Activated T-helper 17 cell treated with anti-CD3 and anti-CD28 coated beads, Interleukin-2, amount 50 U/mL, for 72 hours (primary cell): ENCODE measurements around the gene C12orf42. TPM values are rescaled to one million over a fixed set of nuclear protein-coding genes. Genes with fewer than 3 reads are reported as not detected.

Experiments
- ATAC-seq: fragments of 150-1000 bp; cut with Tn5 transposase; replicated peaks from 2 replicates; pipeline ENCODE4 v1.10.0; 2021; ENCODE audit warnings: mild to moderate bottlenecking, moderate library complexity
- H3K27ac Mint-ChIP-seq: one replicate; pipeline ENCODE4 v1.8.0; 2022; ENCODE audit warnings: mixed read lengths
- H3K27me3 Mint-ChIP-seq: one replicate; pipeline ENCODE4 v1.8.0; 2022; ENCODE audit warnings: mixed read lengths
- H3K36me3 Mint-ChIP-seq: one replicate; pipeline ENCODE4 v1.8.0; 2022; ENCODE audit warnings: low read depth, mild to moderate bottlenecking, mixed read lengths
- H3K4me1 Mint-ChIP-seq: one replicate; pipeline ENCODE4 v1.8.0; 2022; ENCODE audit warnings: mixed read lengths
- H3K4me3 Mint-ChIP-seq: one replicate; pipeline ENCODE4 v1.8.0; 2022; ENCODE audit warnings: mild to moderate bottlenecking, mixed read lengths
- H3K9me3 Mint-ChIP-seq: one replicate; pipeline ENCODE4 v1.8.0; 2022; ENCODE audit warnings: mixed read lengths
- total RNA-seq, 2 donors: library from RNA; stranded (reverse); gene quantifications; one replicate each; pipeline ENCODE4 v1.2.3, GENCODE V29; 2022

C12orf42 gene
- total RNA-seq, 2 donors from 2014 or later = not detected

DNA sequence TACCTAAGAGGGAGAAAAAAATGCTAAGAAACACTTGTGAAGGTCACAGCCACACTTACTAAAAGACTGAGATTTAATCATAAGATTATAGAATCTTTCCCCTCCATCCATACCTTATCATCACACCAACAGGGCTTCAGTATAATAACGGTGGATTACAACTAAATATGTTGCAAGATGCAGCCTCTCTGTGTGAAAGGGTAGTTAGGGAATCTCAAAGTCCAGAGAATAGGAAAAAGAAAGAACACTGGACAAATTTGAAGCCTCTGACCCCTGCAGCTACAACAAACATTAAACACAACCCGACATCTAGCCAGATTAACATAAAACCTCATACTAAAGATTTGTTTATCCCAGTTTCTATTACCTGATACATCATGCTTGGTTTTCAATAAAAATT, 181.0 kb downstream of the C12orf42 start:
- no peaks in the 10 kb centered on the region for H3K27me3 Mint-ChIP-seq
- no peaks in the 10 kb centered on the region for H3K36me3 Mint-ChIP-seq
- no peaks in the 10 kb centered on the region for H3K4me1 Mint-ChIP-seq
- no peak overlapping the region for H3K4me3 Mint-ChIP-seq
- no peak for ATAC-seq
- H3K27ac Mint-ChIP-seq = no peak overlapping the region
- peaks cover 7% of the 10 kb centered on the region for H3K9me3 Mint-ChIP-seq

DNA sequence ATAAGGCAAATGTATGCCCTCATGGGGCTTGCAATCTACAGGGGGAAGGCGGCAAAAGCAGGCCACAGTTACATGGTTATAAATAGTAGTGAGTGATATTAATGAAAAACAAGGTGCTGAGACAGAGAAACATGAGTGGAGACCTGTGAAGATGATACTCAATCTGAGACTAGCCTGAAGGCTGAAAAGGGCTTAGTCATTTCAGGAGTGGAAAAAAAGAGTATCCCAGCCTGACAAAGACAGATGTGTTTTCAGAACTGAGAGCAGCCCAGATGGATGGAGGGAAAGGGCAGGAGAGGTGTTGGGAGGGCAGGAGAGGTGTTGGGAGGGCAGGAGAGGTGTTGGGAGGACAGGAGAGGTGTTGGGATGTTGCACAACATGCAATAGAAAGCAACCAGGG, 181.9 kb downstream of the C12orf42 start:
- no peak overlapping the region for H3K4me3 Mint-ChIP-seq
- no peaks in the 10 kb centered on the region for H3K4me1 Mint-ChIP-seq
- no peak overlapping the region for H3K27ac Mint-ChIP-seq
- H3K36me3 Mint-ChIP-seq = no peaks in the 10 kb centered on the region
- no peaks in the 10 kb centered on the region for H3K27me3 Mint-ChIP-seq
- peaks cover 4% of the 10 kb centered on the region for H3K9me3 Mint-ChIP-seq
- ATAC-seq = no peak

DNA sequence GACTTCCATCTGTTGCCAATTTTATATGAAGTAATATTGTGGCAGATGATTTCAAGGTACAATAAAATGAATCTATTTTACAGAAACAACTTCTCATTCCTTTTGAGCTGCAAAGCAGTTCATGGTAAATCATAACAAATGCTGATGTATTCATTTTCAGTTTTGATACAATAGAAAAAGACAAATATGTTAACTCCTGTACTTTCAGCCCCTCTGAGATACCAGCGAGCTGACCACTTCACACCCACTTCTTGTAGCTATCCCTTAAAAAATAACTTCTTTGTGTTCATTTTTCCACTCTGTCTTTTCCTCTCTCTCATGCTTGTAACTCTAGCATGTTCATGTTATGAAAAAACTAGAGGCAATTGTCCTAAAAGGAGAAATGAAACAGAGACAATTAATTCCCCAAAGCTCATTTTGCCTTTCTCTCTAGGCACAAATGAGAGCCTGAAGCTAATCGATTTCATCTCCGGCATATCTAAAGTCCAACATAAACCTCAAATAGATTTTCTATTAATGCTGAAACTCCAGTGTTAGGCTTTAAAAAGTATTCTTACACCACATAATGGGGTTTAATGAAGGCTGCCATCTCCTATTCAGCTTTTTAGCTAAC, 182.9 kb downstream of the C12orf42 start:
- H3K9me3 Mint-ChIP-seq = peaks cover 4% of the 10 kb centered on the region
- no peak for ATAC-seq
- H3K36me3 Mint-ChIP-seq = no peaks in the 10 kb centered on the region
- H3K27me3 Mint-ChIP-seq = no peaks in the 10 kb centered on the region
- no peak overlapping the region for H3K4me3 Mint-ChIP-seq
- H3K4me1 Mint-ChIP-seq = no peaks in the 10 kb centered on the region
- H3K27ac Mint-ChIP-seq = no peak overlapping the region

DNA sequence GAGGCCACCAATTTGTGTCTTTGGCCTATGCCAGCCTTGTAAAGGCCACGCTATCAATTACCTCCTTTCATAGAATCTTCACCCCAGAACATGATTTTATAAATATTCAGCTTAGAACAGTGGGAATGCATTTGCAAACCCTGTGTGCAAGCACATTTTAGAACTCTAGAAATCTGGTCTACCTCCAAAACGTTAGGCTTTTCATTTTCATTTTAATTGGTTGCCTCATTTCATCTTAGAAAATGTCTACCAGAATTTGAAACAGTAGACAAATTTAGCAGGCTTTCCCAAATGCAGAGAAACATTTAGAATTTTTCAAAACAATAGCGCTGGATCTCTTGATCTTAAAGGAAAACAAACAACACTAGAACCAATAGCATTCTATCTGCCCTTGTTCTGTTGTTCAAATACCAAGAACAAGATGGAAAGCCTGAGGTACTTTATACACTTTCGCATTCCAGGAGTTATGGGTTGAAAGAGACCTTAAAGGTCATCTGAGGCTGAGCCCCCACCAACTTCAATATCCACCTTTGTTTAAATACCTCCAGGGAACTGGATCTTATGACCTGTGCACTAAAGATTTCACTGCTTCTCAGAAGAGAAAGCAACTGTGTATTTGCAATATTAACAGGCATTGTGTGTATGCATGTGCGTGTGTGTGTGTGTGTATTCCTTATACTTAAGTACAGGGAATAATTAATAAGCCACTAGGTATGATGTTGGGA, 185.1 kb downstream of the C12orf42 start:
- no peak overlapping the region for H3K4me3 Mint-ChIP-seq
- no peaks in the 10 kb centered on the region for H3K9me3 Mint-ChIP-seq
- H3K27ac Mint-ChIP-seq = no peak overlapping the region
- H3K27me3 Mint-ChIP-seq = no peaks in the 10 kb centered on the region
- no peak for ATAC-seq
- no peaks in the 10 kb centered on the region for H3K4me1 Mint-ChIP-seq
- H3K36me3 Mint-ChIP-seq = no peaks in the 10 kb centered on the region

DNA sequence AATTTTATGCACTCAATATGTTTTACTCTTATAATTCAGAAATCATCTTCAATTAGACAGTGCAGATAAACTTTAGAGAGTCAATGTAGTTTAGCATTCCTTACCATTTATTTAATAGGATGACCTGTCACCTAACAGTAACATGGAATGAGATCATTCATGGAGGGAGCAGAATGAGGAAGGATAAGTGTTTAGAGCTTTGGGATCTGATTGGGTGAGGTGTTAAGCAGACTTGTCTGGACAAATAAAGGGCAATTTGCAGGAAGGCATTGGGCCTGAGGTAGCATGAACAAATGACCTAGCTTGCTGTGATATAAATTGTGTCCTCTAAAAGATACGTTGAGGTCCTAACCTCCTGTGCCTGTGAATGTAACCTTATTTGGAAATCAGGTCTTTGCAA, 187.4 kb downstream of the C12orf42 start:
- Mint-ChIP-seq H3K4me3 (no peak overlapping the region), H3K9me3 (no peaks in the 10 kb centered on the region), H3K36me3 (no peaks in the 10 kb centered on the region), H3K27ac (no peak overlapping the region), H3K27me3 (no peaks in the 10 kb centered on the region), H3K4me1 (no peaks in the 10 kb centered on the region)
- ATAC-seq = no peak

DNA sequence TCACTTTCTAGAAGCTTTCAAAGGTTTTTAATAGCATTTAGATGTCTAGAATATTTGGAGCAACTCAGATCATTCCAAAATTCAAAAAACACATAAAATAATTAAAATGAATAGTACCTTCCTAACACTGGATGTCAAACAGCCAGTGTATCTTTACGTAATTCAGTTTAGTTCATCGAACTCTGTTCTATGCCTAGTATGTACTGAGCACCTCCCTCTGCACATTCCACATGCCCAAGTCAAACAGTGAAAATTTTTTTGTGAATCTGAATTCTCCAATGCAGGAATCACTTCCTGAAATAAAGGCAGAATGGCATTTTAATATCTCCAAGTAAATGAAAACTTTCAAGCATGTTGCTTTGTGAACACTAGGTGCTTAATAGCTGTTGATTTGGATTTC, 192.3 kb downstream of the C12orf42 start:
- ATAC-seq = no peak
- Mint-ChIP-seq H3K9me3 (no peaks in the 10 kb centered on the region), H3K27me3 (no peaks in the 10 kb centered on the region), H3K27ac (no peak overlapping the region), H3K4me3 (no peak overlapping the region), H3K36me3 (no peaks in the 10 kb centered on the region), H3K4me1 (no peaks in the 10 kb centered on the region)

DNA sequence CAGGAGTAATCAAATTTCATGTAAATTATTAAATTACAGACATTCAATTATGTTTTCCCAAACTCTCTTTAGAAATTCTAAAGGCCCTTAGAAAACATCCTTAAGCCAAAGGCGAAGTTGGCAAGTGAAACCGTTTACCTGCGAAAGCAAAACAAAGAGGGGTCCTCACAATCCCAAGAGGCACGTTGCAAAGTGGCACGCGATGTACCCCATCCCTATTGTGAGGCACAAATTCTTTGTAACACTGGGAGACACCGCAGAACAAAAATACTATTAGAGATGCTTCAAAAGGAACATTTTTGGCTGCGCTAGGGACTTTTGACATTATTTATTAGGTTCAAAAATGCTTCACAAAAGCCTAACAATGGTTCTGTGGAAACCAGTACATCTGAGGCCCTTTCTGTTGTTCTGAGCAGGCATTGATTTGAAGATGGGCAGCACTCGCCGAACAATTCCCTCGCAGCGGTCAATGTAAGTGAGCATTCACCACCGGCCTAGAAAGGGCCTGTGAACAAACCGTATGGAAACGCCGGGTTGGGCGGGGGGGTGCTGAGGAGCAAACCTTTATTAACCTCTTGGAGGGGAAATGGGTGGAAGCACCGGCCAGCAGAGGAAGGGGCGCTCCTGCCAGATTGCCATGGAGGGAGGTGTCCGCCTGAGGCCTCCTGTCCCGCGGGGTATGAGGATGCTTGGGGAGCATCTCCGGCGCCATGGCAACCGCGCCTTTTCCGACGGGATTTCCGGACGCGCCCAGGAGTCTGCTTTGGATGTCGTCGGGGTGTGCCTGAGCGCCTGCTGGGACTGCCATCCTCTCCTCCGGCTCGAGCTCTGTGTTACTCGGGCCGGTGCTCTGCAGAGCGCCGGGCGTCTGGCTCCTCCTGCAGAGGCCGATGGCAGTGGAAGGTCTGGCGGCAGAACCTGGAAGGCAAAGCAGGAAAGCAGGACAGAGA, 193.9 kb downstream of the C12orf42 start:
- no peaks in the 10 kb centered on the region for H3K4me1 Mint-ChIP-seq
- no peaks in the 10 kb centered on the region for H3K36me3 Mint-ChIP-seq
- H3K27ac Mint-ChIP-seq = no peak overlapping the region
- no peaks in the 10 kb centered on the region for H3K9me3 Mint-ChIP-seq
- no peaks in the 10 kb centered on the region for H3K27me3 Mint-ChIP-seq
- H3K4me3 Mint-ChIP-seq = no peak overlapping the region
- no peak for ATAC-seq

DNA sequence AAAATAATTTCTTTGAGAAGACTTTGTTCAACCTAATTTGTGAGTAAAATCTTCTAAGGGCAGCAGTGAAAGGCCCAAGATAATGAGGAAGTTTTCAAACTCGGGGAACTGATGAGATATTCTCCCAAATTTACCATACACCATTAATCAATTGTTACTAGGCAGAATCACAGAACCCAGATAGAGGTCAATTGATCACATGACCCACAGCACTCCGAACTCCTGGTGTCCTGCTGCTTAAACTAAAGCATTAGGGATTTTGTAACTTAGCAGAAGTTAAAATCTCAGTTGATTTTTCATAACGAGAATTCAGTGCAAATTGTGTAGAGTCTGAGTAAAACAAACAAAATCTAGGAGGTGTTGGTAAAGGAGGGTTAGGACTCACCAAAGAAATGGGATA, 207.8 kb downstream of the C12orf42 start:
- Mint-ChIP-seq H3K4me1 (no peaks in the 10 kb centered on the region), H3K9me3 (peaks cover 8% of the 10 kb centered on the region), H3K4me3 (no peak overlapping the region), H3K36me3 (no peaks in the 10 kb centered on the region), H3K27me3 (no peaks in the 10 kb centered on the region), H3K27ac (no peak overlapping the region)
- no peak for ATAC-seq

DNA sequence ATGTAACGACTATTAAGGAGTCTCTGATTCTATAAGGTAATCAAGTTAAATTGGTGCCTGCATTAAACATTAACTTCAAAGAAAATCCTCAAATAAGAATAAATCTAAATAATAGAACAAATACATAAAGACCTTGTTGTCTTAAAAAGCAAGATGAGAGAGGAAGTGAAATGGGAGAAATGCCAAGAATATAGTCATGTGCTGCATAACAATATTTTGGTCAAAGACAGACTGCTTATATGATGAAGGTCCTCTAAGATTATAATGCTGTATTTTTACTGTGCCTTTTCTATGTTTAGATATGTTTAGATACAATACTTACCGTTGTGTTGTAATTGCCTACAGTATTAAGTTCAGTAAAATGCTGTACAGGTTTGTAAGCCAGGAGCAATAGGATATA, 213.6 kb downstream of the C12orf42 start:
- ATAC-seq = no peak
- no peak overlapping the region for H3K27ac Mint-ChIP-seq
- no peak overlapping the region for H3K4me3 Mint-ChIP-seq
- no peaks in the 10 kb centered on the region for H3K36me3 Mint-ChIP-seq
- H3K4me1 Mint-ChIP-seq = no peaks in the 10 kb centered on the region
- H3K9me3 Mint-ChIP-seq = no peaks in the 10 kb centered on the region
- no peaks in the 10 kb centered on the region for H3K27me3 Mint-ChIP-seq

DNA sequence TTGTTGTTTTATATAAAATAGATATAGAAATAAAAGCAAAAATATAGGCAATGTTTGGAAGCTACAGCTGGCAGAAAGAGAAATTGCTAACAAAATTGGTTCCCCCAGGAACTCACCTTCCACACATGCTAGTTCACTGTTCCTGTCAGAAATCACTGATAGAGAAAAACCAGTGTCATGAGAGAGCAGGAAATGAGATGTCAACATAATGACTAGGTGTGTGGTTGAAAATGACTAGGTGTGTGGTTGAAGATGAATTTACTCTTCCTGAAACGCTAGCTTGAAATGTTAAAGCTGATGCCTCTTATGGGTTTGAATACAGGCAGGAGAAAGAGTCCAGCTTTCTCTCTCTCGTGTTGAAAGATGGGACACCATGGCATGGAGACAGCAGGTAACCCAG, 216.3 kb downstream of the C12orf42 start:
- Mint-ChIP-seq H3K36me3 (no peaks in the 10 kb centered on the region), H3K4me1 (no peaks in the 10 kb centered on the region), H3K27me3 (no peaks in the 10 kb centered on the region), H3K9me3 (no peaks in the 10 kb centered on the region), H3K4me3 (peak overlapping the region; percentile 7), H3K27ac (no peak overlapping the region)
- peak; percentile 91 for ATAC-seq

DNA sequence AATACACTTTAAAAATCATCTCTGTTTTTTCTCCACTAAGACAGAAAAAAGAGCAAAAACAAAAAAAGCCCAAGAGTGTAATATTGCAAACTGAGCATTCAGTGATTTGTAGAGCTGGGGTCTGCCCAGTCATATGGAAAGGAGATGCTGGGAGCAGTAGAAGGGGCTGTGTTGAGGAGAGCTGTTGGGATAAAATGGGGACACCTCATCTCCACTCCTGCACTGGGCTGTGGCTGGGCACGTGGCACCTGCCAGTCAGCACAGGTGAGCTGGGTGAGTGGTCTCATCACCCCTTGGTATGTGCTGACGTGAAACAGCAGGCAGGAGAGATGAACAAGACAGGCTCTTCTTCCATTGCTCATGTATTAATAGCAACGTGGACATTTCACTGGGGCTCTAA, 217.4 kb downstream of the C12orf42 start:
- Mint-ChIP-seq H3K4me1 (no peaks in the 10 kb centered on the region), H3K36me3 (no peaks in the 10 kb centered on the region), H3K4me3 (no peak overlapping the region), H3K9me3 (no peaks in the 10 kb centered on the region), H3K27me3 (no peaks in the 10 kb centered on the region), H3K27ac (no peak overlapping the region)
- ATAC-seq = peak; percentile 31

DNA sequence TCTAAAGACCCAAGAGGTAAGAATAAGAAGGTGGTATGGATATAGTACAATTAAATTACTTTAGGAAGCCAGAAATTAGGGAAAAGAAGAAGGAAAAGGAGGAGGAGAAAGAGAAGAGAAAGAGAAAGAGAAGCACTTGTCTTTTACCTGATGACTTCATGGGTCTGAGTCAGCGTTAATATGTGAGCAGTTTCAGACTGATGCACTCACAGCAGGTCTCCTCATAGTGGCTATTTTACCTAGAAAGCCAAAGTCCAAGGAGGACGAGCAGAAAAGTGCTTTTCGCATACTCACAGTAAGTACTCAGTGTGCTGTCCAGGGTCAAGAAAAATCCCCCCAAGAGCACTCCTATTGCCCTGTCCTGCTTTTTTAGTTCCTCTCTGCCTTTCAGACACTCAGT, 222.1 kb downstream of the C12orf42 start:
- Mint-ChIP-seq H3K27ac (no peak overlapping the region), H3K36me3 (no peaks in the 10 kb centered on the region), H3K27me3 (no peaks in the 10 kb centered on the region), H3K4me1 (peaks cover 6% of the 10 kb centered on the region), H3K9me3 (no peaks in the 10 kb centered on the region), H3K4me3 (no peak overlapping the region)
- no peak for ATAC-seq

DNA sequence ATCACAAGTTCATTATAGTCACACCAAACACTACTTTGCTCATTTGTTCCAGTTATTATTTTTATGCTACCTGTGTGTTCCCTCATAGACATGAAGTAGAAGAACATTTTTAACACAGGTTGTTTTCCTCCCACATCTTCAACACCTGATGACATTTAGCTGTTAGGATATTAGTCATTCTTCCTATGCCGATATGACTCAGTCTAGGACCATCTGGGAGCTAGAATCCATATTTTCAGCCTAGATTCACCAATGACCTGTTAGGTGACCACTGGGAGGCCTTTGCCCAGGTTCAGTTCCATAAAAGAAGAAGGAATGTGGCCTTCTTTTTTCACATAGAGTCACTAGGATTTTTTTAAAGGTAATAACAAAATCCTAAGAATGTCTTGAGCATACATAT, 222.8 kb downstream of the C12orf42 start:
- H3K27ac Mint-ChIP-seq = no peak overlapping the region
- ATAC-seq = no peak
- peaks cover 6% of the 10 kb centered on the region for H3K4me1 Mint-ChIP-seq
- H3K9me3 Mint-ChIP-seq = no peaks in the 10 kb centered on the region
- H3K36me3 Mint-ChIP-seq = no peaks in the 10 kb centered on the region
- no peaks in the 10 kb centered on the region for H3K27me3 Mint-ChIP-seq
- no peak overlapping the region for H3K4me3 Mint-ChIP-seq

DNA sequence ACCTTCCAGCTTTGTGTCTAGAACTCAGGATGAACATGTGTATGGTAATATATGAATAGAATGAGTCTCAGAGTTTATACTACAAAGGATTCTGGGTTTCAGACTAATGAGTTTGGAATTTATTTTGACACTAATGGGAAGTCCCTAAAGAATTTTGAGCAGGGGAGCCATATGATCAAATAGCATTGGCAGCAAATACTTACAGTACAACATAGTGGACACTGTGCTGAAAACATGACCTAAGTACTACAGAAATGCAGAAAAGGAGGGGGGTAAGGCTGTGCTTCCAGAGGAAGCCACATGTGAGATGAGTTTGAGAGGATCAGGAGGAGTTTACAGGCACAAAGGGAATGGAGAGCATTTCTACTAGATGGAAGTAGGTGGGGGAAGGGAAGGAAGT, 225.8 kb downstream of the C12orf42 start:
- Mint-ChIP-seq H3K27me3 (no peaks in the 10 kb centered on the region), H3K27ac (no peak overlapping the region), H3K4me3 (no peak overlapping the region), H3K9me3 (no peaks in the 10 kb centered on the region), H3K36me3 (no peaks in the 10 kb centered on the region), H3K4me1 (peaks cover 6% of the 10 kb centered on the region)
- no peak for ATAC-seq
